HG02981 (cell line): ENCODE measurements around the gene RRN3.
"Not testable (repeated sequence)": the region's sequence is repeated elsewhere in the genome, so short reads cannot be mapped to it uniquely, and the experiment has no call there.

Experiments
- ATAC-seq: cut with Tn5 transposase; IDR thresholded peaks from one replicate; pipeline ENCODE4 v1.9.1; 2021; ENCODE audit warnings: mild to moderate bottlenecking, moderate library complexity; ENCODE audit not compliant: unreplicated experiment

The RRN3 gene

DNA sequence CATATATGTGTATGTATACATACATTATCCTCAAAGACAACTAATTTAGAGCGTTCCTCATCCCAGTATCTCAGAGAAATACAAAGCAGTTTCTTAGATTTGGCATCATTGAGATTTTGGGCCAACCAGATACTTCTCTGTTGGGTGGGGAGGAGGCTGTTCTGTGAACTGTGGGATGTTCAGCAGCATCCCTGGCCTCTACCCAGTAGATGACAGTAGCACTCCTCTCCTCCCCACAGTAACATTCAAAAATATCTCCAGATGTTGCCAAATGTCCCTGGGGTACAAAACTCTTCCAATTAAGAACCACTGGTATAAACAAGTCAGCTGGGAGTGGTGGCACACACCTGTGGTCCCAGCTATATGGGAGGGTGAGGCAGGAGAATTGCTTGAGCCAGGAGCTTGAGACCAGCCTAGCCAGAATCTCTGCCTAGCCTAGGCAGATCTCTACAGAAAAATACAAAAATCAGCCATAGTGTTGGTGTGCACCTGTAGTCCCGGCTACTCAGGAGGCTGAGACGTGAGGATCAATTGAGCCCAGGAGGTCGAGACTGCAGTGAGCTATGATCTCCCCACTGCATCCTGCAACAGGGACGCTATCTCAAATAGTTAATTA lies 6.4 kb upstream of the RRN3 start:
- not testable (repeated sequence) for ATAC-seq

DNA sequence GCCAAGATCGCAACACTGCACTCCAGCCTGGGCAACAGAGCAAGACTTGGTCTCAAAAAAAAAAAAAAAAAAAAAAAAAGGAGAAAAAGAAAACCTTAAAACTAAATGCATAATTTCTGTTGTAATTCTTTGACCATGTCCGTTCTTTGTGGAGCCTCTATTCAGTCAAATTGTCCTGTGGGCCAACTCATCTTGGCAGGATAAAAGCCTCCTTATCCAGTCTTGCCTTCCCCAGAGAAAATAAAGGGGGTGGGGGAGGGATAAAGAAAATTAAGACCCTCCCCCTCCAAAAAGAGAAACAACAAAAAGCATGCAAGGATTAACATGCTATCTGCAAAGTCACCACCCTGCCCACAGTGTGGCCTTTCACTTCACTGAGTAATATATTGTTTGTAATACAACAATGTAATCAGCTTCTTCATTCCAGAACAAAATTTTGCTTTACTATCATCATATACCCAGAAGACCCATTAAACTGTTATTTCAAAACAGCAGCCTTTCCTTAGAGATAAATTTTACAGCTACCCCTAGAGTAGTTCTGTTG lies 5.4 kb upstream of the RRN3 start:
- not testable (repeated sequence) for ATAC-seq

DNA sequence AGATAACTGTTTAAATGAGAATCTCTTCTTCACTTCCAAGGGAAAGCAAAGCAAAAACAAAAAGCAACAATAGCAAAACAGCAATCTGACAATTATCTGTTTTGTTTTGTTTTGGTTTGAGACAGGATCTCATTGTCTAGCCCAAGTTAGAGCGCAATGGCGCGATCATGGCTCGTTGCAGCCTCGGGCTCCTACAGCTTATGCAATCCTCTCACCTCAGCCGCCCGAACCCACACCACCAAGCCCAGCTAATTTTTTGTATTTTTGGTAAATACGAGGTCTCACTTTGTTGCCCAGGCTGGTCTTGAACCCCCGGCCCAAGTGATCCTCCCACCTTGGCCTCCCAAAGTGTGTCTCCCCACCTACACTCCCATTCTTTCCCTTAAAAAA lies 2.5 kb upstream of the RRN3 start:
- not testable (repeated sequence) for ATAC-seq

GRCh38 chr16:15093571-15093954 lies 509 bp downstream of the RRN3 start:
- not testable (repeated sequence) for ATAC-seq

DNA sequence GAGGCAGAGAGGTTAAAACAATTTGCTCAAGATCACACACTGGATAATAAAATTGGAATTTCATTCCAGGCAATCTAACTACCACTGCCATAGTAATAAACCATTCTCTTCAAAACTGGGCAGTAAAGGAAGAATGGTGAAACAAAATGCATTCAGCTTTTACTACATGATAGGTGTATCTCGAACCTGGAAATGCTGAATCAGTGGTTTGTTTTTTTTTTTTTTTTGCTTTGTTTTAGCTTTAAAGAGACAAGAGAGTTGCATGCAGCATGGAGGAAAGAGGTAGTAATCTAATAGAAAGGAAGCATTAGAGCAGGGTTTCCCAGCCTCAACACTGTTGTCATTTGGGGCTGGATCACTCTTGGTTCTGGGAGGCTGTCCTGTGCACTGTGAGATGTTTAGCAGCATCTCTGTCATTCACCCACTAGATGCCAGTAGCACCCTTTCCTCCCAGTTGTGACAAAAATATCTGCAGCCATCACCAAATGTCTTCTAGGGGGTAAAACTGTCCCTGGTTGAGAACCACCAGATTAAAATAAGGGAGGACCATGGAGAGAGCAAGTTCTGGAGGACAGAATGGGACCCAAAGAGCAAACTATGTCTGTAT lies 3.3 kb downstream of the RRN3 start:
- ATAC-seq, result not testable (repeated sequence)

DNA sequence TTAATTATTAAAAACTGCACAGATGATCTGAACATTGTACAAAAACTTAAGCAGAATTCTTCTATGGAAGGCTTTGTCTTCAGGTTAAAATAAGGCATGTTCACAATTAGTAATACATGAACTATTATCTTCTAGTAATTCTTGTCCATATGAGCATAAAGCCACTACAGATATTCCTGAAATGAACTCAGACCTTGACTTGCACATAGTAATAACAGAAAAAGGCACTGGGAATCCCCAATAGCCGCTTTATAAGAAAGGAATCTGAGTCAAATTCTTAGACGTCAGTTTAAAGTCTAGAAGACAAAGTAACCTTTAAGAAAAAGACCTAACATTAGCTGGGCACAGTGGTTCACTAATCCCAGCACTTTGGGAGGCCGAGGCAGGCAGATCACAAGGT lies 11.3 kb downstream of the RRN3 start:
- ATAC-seq, result not testable (repeated sequence)

DNA sequence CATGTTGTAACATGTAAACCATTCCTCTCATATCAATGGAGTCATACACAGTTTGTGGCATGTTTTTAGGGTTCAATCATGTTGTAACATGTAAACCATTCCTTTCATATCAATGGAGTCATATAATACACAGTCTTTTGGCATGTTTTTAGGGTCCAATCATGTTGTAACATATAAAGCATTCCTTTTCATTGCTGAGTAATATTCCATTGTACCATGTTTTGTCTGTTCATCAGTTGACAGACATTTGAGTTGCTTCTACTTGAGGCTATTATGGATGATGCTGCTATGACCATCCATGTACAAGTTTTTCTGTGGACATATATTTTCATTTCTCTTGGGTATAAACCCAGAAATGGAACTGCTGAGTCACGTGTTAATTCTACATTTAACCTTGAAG lies 13.2 kb downstream of the RRN3 start:
- not testable (repeated sequence) for ATAC-seq

DNA sequence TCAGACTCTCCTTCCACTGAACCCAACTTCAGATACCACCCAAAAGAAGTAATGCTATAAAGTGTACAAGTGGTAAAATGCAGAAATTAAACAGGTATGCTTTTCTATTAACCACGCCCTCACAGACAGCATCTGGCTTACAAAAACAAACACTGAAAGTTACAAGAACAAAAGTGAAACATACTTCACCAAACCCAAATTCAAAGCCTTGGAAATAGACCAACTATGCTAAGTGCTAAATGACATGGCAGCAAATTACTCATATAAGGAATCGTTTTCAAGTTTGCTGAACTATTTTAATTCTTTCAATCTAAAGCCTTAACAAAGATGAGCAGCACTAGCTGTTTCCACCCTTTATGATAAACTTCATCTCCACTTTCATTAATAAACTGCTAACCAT lies 17.9 kb downstream of the RRN3 start:
- not testable (repeated sequence) for ATAC-seq

DNA sequence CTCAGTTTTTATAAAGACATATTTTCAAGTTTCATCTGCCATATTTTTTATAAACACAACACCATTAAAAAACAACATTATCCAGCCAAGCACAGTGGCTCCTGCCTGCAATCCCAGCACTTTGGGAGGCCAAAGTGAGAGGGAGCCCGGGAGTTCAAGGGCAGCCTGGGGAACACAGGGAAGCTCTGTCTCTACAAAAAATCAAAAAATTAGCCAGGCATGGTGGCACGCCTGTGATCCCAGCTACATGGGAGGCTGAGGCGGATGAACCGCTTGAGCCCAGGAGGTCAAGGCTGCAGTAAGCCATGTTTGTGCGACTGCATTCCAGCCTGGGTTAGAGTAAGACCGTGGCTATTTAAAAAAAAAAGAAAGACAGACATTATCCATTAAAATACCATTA lies 21.0 kb downstream of the RRN3 start:
- no peak for ATAC-seq

- ATAC-seq, result not testable (repeated sequence)
Measured at GRCh38 chr16:15071916-15072769, 21.9 kb downstream of the RRN3 start.

DNA sequence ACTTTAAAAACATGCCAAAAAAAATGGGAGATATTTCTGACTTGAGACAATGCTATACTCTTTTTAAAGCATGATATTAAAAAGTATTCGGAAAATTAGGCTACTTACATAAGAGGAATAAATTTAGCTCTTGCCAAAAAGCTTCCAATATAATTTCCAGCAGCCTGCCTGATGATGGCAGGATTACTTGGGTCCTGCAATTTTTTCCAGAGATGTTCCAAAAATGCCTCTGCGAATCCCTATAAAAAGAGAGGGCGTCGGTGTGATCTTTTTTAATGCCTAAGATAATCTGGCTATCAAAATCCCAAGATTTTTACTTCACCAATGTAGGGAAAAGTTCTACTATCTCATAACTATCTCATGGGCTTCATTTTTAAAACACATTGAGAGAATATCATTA lies 23.1 kb downstream of the RRN3 start:
- ATAC-seq, result not testable (repeated sequence)

DNA sequence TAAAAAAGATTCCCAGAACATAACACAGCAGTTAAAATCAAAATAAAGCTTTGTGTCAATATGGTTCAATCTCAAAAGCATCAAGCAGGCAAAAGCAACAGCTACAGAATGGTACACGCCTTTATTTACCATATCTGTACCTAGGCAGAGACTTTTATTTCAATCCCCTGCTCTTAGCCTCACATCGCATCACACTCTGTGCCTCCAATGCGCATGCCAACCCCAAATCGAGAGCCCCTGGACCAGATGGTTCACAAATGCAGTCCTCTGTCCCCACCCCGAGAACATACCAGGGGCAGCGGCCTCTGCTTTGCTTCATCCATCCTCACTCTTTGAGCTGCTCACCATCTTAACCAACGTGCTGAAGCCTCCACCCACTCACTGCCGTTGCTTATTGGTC lies 27.4 kb downstream of the RRN3 start:
- not testable (repeated sequence) for ATAC-seq

DNA sequence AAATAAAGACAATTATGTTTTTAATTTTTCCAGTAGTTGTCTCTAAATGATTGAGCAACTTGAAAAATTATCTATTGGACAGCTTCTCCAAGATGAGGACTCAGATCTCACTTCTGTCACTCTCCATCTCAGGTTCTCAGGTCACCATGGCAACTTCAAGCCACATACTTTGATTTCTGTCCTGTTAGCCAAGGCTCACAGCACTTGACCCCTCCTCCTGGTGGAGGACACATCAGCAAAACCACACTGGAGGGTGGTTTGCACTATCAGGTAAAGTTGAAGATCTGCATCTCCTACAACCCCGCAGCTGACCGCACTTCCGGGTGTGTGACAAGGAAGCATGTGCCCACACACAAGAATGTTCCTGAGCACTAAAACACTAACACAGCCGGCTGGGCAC lies 28.1 kb downstream of the RRN3 start:
- ATAC-seq, result not testable (repeated sequence)

GRCh38 chr16:15062085-15062810 lies 31.8 kb downstream of the RRN3 start:
- ATAC-seq, result not testable (repeated sequence)

DNA sequence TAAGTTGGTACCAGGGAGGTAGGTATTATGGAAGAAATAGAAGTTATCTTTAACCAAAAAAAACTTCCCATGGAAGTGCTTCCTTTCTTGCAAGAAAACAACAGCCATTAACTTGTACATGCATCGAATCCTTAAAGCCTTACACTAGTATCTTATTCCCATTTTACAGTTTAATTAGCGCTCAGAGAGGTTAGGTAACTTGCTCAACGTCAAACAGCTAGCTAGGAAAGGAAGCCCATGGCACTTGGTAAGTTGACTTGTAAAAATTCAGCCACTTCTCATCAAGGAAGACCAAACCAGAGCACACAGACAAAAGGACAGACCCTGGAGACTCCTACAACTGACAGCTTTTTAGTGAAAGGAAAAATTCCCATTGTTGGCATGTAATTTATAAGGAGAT lies 34.7 kb downstream of the RRN3 start:
- no peak for ATAC-seq

GRCh38 chr16:15057681-15058417 lies 36.2 kb downstream of the RRN3 start:
- ATAC-seq, result no peak

GRCh38 chr16:15055141-15056053 lies 38.7 kb downstream of the RRN3 start:
- peak; percentile 59 for ATAC-seq

- ATAC-seq, result no peak
Measured at GRCh38 chr16:15054357-15055140, 39.5 kb downstream of the RRN3 start.
